Measurements from ENCODE around the gene CX3CL1.

Gene CX3CL1

DNA sequence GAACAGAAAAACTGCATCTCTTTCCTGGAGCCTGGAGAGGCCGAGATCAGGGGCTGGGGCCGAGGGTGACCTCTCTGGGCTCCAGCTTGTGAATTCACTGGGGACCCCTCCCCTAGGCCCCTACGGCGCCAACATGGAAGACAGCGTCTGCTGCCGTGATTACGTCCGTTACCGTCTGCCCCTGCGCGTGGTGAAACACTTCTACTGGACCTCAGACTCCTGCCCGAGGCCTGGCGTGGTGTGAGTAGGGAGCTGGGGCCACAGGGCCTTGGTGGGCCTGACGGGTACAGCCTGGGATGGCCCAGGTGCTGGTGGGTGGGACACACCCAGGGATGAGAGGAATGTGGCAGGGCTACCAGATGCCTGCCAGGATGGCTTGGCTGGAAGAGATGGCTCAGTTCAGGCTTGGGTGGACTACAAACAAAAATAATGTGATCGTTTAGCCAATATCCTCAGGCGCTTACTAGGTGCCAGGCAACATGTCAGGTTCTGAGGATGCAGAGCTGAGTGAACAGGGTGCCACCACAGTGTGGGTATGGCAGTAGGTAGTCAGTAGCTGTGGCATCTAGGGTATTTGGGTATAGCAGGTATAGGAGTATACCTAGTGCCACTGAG, 11.9 kb upstream of the CX3CL1 start:
- no peaks in the 10 kb centered on the region for H3K4me1 ChIP-seq (ENCODE audit: insufficient read depth, low read length)
- no peak for DNase-seq
- H3K79me2 ChIP-seq (ENCODE audit: insufficient read depth, low read length), result no peaks in the 10 kb centered on the region
- H4K20me1 ChIP-seq (ENCODE audit: insufficient read depth, low read length), result no peaks in the 10 kb centered on the region
- no peak for ATAC-seq (ENCODE audit: insufficient read depth, low read depth)
- no peak overlapping the region for H2AFZ ChIP-seq (ENCODE audit: low read depth, low read length)
- H3K9me3 ChIP-seq (ENCODE audit: insufficient read depth, low read length, severe bottlenecking), result no peaks in the 10 kb centered on the region
- TF ChIP-seq EZH2 (IDR thresholded peaks at IDR 0.05; ENCODE audit: borderline replicate concordance, low read depth, low read length, severe bottlenecking), result no peak
- TF ChIP-seq, protein P1, sequence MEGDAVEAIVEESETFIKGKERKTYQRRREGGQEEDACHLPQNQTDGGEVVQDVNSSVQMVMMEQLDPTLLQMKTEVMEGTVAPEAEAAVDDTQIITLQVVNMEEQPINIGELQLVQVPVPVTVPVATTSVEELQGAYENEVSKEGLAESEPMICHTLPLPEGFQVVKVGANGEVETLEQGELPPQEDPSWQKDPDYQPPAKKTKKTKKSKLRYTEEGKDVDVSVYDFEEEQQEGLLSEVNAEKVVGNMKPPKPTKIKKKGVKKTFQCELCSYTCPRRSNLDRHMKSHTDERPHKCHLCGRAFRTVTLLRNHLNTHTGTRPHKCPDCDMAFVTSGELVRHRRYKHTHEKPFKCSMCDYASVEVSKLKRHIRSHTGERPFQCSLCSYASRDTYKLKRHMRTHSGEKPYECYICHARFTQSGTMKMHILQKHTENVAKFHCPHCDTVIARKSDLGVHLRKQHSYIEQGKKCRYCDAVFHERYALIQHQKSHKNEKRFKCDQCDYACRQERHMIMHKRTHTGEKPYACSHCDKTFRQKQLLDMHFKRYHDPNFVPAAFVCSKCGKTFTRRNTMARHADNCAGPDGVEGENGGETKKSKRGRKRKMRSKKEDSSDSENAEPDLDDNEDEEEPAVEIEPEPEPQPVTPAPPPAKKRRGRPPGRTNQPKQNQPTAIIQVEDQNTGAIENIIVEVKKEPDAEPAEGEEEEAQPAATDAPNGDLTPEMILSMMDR (IDR thresholded peaks at IDR 0.05; ENCODE audit: borderline replicate concordance, extremely low read depth, low read length, poor library complexity, severe bottlenecking), result no peak
- H3K27me3 ChIP-seq (ENCODE audit: insufficient read depth, low read length, poor library complexity), result peaks cover 14% of the 10 kb centered on the region
- H3K27ac ChIP-seq (ENCODE audit: low read length), result no peak overlapping the region
- H3K9ac ChIP-seq (ENCODE audit: low read depth, low read length), result no peak overlapping the region
- no peaks in the 10 kb centered on the region for H3K36me3 ChIP-seq (ENCODE audit: insufficient read depth, low read length)
- no peak overlapping the region for H3K4me2 ChIP-seq (ENCODE audit: insufficient read depth, low read length)
- H3K4me3 ChIP-seq (ENCODE audit: low read depth in 1 of 2, low read length in 2 of 2), result no peak overlapping the region

DNA sequence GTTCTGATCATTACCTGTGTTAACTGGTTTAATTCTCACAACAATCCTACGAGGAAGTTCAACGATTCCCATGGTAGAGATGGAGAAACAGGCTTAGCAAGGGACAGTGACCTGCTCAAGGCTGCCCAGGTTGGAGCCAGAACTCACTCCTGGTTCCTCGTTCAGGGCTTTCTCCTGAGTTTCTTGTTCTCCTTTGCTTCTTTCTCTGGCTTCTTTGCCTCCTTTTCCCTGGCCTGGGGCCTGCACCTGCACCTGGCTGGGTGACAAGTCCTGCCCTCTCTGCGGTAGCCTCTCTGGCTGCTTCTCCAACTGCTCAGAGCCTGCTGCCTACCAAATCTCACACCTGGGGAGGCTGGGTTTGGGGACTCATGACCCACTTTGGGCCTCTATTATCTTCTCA, 10.9 kb upstream of the CX3CL1 start:
- no peak overlapping the region for H3K4me2 ChIP-seq (ENCODE audit: insufficient read depth, low read length)
- no peak overlapping the region for H3K4me3 ChIP-seq (ENCODE audit: low read depth in 1 of 2, low read length in 2 of 2)
- no peak for ATAC-seq (ENCODE audit: insufficient read depth, low read depth)
- H3K27ac ChIP-seq (ENCODE audit: low read length), result no peak overlapping the region
- no peaks in the 10 kb centered on the region for H3K79me2 ChIP-seq (ENCODE audit: insufficient read depth, low read length)
- H3K9me3 ChIP-seq (ENCODE audit: insufficient read depth, low read length, severe bottlenecking), result no peaks in the 10 kb centered on the region
- no peaks in the 10 kb centered on the region for H3K36me3 ChIP-seq (ENCODE audit: insufficient read depth, low read length)
- no peaks in the 10 kb centered on the region for H4K20me1 ChIP-seq (ENCODE audit: insufficient read depth, low read length)
- H3K9ac ChIP-seq (ENCODE audit: low read depth, low read length), result no peak overlapping the region
- H3K4me1 ChIP-seq (ENCODE audit: insufficient read depth, low read length), result no peaks in the 10 kb centered on the region
- DNase-seq, result no peak
- H2AFZ ChIP-seq (ENCODE audit: low read depth, low read length), result no peak overlapping the region
- peaks cover 14% of the 10 kb centered on the region for H3K27me3 ChIP-seq (ENCODE audit: insufficient read depth, low read length, poor library complexity)
- no peak for TF ChIP-seq EZH2 (IDR thresholded peaks at IDR 0.05; ENCODE audit: borderline replicate concordance, low read depth, low read length, severe bottlenecking)
- TF ChIP-seq, protein P1 (IDR thresholded peaks at IDR 0.05; ENCODE audit: borderline replicate concordance, extremely low read depth, low read length, poor library complexity, severe bottlenecking), result no peak

GRCh38 chr16:57364143-57364542, 8.1 kb upstream of the CX3CL1 start:
- ATAC-seq (ENCODE audit: insufficient read depth, low read depth) (no peak), DNase-seq (no peak)
- no peak overlapping the region for H3K9ac ChIP-seq (ENCODE audit: low read depth, low read length)
- no peak overlapping the region for H2AFZ ChIP-seq (ENCODE audit: low read depth, low read length)
- H3K27me3 ChIP-seq (ENCODE audit: insufficient read depth, low read length, poor library complexity), result peaks cover 9% of the 10 kb centered on the region
- no peak overlapping the region for H3K27ac ChIP-seq (ENCODE audit: low read length)
- H4K20me1 ChIP-seq (ENCODE audit: insufficient read depth, low read length), result no peaks in the 10 kb centered on the region
- H3K9me3 ChIP-seq (ENCODE audit: insufficient read depth, low read length, severe bottlenecking), result no peaks in the 10 kb centered on the region
- no peaks in the 10 kb centered on the region for H3K79me2 ChIP-seq (ENCODE audit: insufficient read depth, low read length)
- TF ChIP-seq, protein P1 (IDR thresholded peaks at IDR 0.05; ENCODE audit: borderline replicate concordance, extremely low read depth, low read length, poor library complexity, severe bottlenecking), result no peak
- TF ChIP-seq EZH2 (IDR thresholded peaks at IDR 0.05; ENCODE audit: borderline replicate concordance, low read depth, low read length, severe bottlenecking), result no peak
- no peaks in the 10 kb centered on the region for H3K36me3 ChIP-seq (ENCODE audit: insufficient read depth, low read length)
- no peaks in the 10 kb centered on the region for H3K4me1 ChIP-seq (ENCODE audit: insufficient read depth, low read length)
- no peak overlapping the region for H3K4me2 ChIP-seq (ENCODE audit: insufficient read depth, low read length)
- no peak overlapping the region for H3K4me3 ChIP-seq (ENCODE audit: low read depth in 1 of 2, low read length in 2 of 2)

Measured in DND-41 (cell line).